Left hindlimb (tissue), 1 donor: ENCODE data around the gene NT5C2.
A peak's percentile ranks its signal among the peaks of the same experiment; 100 is the strongest.
"Not testable (repeated sequence)": the region's sequence is repeated elsewhere in the genome, so short reads cannot be mapped to it uniquely, and the experiment has no call there.

ENCODE experiments used
- DNase-seq: peaks from one replicate; pipeline ENCODE4 v3.0.0-alpha.2; 2018

Gene NT5C2

DNA sequence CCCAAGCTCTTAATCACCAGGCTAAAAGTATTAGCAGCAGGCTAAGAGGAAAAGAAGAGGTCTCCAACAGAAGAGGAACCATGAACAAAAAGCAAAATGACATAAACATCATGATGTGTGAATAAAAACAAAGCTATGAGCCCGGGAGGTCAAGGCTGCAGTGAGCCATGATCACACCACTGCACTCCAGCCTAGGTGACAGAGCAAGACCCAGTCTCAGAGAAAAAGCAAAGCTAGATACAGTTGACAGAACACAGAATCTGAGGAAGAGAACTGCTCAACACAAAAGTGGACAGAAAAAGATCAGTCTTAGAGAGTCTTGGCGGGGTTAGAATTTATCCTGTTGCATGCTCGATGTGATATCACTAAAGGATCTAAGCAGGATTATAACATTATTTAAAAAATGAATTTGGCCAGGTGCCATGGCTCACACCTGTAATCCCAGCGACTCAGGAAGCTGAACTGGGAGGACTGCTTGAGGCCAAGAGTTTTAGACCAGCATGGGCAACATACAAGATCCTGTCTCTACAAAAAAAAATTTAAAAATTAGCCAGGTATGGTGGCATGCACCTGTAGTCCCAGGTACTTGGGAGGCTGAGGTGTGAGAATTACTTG, 37.5 kb downstream of the NT5C2 start:
- DNase-seq: no peak

- no peak for DNase-seq
These were observed 38.4 kb downstream of the NT5C2 start for GRCh38 chr10:103154521-103155299.

- DNase-seq: no peak
These were observed 39.5 kb downstream of the NT5C2 start for GRCh38 chr10:103153302-103154197.

- DNase-seq: no peak
These were observed 43.0 kb downstream of the NT5C2 start for GRCh38 chr10:103149991-103150622.

DNA sequence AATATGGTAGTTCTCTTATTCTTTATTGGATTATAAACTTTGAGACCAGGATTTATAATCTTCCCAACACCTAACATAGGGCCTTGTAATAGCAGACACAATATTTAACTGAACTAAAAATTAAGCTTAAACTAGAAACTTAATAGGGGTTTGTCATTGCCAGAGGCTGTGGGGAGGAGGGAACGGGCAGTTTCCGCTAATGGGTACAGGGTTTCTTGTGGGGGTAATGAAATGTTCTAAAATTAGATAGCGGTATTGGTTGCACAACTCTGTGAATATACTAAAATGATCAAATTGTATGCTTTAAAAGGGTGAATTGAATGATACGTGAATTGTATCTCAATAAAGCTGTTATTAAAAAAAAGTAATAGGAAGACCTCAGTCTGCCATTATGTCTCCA, 45.4 kb downstream of the NT5C2 start:
- DNase-seq: no peak

DNA sequence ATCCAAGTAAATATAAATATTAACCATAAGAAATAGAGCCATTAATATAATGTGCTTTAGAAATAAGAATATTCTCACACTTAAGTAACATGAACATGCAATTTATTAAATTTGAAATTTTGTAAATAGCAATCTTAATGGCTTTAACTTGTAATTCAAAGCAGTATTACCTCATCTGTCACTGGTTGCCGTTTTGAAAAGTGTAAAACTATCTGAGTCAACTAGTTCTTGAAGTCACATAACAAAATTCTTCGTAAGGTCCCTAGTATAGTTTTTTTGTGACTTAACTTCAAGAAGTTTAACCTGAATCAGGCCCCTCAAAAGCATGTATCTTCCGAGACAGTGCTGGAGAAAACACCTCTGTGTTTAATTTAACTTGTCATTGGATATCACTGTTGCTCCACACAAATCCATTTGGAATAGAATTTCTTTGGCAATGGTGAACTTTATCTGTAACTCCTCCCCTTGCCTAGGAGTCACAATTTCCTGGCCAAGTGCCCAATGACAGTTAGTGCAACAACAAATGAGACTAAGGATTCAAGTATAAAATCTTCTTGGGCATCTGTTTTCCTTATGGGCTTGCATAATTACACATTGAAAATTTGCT, 47.1 kb downstream of the NT5C2 start:
- DNase-seq: peak; percentile 47

DNA sequence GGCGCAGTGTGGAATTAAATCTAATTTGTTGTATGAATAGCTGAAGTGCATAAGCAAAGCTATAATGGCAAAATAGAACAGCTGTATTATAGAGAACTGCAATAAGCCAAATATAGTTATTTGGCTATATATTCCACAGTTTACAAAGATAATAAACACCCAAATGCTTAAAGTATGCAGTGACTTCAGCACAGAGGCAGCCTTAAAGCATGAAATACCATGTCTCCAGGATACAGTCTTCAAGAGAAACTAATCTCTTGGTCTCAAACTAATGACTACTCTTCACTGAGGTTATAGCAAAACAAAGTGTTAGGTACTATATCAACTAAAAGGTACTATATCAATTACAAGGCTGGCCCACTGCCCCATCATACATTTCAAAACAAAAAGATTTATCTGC, 48.0 kb downstream of the NT5C2 start:
- DNase-seq: no peak

DNA sequence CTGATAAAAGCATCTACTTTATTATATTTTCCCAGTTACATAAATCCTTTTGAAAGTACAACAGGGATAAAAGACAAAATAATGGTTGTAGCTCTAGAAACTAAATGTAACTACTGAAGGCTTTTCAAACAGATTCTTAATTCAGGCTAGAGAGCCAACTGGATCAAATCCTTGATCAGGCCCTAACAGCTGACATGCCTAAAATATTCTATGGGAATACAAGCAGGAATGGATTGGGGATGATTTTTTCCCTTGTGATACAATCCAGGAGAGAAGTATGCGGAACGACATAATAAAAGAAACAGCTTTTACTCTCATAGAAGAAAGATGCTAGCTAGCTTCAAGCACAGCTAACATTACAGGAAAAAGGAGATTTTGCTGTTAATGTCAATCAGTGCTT, 49.0 kb downstream of the NT5C2 start:
- DNase-seq: no peak

DNA sequence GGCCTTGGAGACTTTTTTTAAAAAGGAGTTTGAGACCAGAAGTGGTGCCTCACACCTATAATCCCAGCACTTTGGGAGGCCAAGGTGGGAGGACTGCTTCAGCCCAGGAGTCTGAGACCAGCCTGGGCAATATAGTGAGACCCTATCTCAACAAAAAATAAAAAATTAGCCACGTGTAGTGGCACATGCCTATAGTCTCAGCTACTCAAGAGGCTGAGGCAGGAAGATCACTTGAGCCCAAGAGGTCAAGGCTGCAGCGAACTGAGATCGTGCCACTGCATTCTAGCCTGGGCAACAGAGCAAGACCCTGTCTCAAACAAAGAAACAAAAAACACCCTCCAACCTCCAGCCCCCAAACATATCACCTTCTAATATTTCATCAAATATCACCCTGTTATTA, 49.4 kb downstream of the NT5C2 start:
- DNase-seq: not testable (repeated sequence)

DNA sequence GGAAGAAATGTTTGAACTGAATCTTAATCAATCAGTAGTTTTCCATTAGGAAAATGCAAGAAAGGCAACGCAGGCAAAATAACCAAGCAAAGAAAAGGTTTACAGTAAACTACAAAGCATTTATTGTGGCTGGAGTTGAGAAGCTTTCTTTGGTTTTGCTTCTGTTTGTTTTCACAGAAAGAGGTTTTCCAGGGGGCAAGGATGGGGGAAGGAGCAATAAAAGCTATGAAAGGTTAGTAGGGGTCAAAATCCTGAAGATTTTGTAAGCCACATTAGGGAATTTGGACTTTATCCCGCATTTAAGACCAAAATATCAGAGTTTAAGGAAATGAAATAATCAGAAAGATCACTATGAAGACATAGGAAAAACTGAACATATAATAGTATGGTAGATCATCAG, 51.1 kb downstream of the NT5C2 start:
- DNase-seq: no peak

DNA sequence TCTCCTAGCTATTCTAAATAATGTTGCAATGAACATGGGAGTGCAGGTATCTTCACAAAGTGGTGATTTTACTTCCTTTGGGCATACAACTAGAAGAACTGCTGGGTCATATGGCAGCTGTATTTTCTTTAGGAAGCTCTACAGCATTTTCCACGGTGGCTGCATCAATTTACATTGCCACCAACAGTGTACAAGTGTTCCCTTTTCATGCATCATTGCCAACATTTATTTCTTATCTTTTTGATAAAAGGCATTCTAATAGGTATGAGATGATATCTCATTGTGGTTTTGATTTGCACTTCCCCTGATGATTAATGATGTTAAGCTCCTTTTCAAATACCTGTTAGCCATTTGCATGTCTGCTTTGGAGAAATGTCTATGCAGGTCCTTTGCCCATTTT, 52.6 kb downstream of the NT5C2 start:
- no peak for DNase-seq

- DNase-seq: no peak
These were observed 53.3 kb downstream of the NT5C2 start for GRCh38 chr10:103139803-103140202.

GRCh38 chr10:103135168-103135567, 57.9 kb downstream of the NT5C2 start:
- DNase-seq: not testable (repeated sequence)

GRCh38 chr10:103130910-103131309, 62.2 kb downstream of the NT5C2 start:
- DNase-seq: no peak

DNA sequence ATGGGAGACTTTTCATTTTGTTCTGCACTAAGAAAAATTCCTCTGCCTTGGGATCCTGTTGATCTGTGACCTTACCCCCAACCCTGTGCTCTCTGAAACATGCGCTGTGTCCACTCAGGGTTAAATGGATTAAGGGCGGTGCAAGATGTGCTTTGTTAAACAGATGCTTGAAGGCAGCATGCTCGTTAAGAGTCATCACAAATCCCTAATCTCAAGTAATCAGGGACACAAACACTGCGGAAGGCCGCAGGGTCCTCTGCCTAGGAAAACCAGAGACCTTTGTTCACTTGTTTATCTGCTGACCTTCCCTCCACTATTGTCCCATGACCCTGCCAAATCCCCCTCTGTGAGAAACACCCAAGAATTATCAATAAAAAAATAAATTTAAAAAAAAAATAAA, 62.9 kb downstream of the NT5C2 start:
- DNase-seq: not testable (repeated sequence)

DNA sequence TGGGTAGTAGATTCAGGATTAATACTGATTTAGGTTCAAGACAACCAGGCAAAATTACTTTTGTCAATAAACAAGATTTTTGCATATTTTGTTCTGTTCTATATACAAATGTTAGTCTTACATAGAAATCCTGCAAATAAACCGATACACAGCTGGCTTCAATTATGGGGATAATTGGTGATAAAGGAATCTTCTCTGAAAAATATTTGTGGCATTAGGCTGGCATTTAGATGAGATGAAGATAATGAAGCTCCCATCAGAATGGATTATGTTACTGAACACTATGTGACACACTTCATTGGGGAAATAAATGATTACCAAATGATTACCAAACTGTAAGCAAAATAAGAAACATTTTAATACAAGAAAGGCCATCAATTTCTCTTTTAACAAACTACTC, 65.8 kb downstream of the NT5C2 start:
- DNase-seq: no peak

DNA sequence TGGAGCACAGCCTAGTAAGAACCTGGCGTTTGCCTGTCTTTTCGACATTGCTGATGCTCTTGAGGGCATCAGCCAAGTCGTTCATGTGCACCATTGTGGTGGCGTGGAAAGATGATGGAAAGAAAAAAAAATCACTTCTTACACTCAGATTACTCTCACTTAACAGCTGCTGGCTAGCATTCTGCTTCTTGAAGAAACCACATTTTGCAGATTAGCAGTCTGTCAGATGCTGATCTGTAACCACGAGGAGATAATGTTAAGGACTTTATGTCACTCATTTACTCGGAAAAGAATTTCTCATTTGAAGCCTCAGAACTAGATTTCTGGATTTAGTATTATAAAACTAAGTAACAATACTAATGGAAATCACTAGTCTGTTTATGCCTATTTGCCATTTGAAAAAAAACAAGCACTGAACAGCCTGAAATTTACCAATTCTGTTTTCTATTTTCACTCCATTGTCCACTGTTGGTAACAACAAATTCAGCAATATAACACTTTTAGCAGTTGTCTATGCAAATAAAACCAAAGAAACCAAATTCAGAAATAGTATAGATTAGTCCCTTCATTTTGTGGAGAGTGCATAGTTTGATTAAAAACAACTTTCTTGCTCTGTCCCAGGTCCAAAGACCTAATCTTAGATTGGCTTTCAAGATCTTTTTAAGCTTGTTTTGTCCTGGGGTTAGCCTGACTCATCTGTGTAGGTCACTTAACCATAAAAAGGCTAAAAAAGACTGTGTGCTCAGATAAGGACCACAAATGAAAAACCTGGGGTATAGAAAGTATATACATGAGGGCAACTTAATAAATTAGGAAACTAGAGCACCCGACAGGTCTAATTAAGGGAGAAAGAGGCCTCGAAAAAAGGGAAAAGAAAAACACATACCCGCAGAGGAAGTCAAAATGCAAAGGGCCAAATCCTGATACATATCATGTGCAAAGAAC, 67.5 kb downstream of the NT5C2 start:
- DNase-seq: no peak

GRCh38 chr10:103124420-103125096, 68.5 kb downstream of the NT5C2 start:
- DNase-seq: no peak

DNA sequence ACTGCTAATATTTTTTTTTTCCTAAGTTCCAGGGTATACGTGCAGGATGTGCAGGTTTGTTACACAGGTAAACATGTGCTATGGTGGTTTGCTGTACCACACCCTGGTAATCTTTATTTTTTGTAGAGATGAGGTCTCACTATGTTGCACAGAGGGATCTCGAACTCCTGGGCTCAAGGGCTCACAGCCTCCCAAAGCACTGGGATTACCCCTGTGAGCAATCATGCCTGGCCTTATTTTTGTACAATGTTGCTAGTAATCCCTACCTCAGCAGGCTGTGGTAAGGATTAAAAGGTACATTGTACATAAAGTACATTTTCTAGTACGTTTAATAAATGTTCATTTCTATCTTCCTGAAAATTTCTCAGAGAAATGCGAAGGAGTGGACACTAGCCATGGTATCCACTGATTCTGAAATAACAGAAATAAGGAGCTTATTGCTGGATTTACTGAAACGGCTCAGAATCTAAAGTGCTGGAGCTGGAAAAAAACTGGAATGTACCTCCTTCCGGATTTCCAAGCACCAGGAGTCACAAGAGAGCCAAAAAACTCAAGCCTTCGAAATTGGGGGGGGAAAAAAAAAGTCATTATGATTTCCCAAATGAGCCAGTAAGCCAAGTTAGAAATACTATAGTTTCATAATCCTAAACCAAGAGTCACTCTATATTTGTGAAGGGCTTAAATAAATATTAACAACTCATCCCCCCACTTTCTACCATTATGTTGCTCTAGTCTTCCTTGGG, 69.6 kb downstream of the NT5C2 start:
- DNase-seq: no peak
